HUES48 (cell line): ENCODE data around the gene MSH4.
"Not testable (repeated sequence)": the region's sequence is repeated elsewhere in the genome, so short reads cannot be mapped to it uniquely, and the experiment has no call there.

Experiments
- H3K27ac ChIP-seq: one replicate; pipeline ENCODE4 v1.7.0; 2013; ENCODE audit warnings: low read depth, low read length, inconsistent platforms
- H3K27me3 ChIP-seq: 2 replicates; pipeline ENCODE4 v1.6.1; 2013; ENCODE audit warnings: mild to moderate bottlenecking, low read length; ENCODE audit not compliant: control insufficient read depth, insufficient read depth
- H3K36me3 ChIP-seq: 2 replicates; pipeline ENCODE4 v1.6.1; 2013; ENCODE audit warnings: low read length; ENCODE audit not compliant: control insufficient read depth, insufficient read depth
- H3K4me1 ChIP-seq: 2 replicates; pipeline ENCODE4 v1.6.1; 2013; ENCODE audit warnings: mild to moderate bottlenecking, low read length; ENCODE audit not compliant: control insufficient read depth, insufficient read depth
- H3K4me3 ChIP-seq: 2 replicates; pipeline ENCODE4 v1.5.1; 2013; ENCODE audit warnings: mild to moderate bottlenecking, low read depth, low read length
- H3K9ac ChIP-seq: 2 replicates; pipeline ENCODE4 v1.6.1; 2013; ENCODE audit warnings: mild to moderate bottlenecking, low read depth, low read length, moderate library complexity
- H3K9me3 ChIP-seq: 2 replicates; pipeline ENCODE4 v1.6.1; 2013; ENCODE audit warnings: low read length; ENCODE audit not compliant: control insufficient read depth, insufficient read depth

MSH4 gene

DNA sequence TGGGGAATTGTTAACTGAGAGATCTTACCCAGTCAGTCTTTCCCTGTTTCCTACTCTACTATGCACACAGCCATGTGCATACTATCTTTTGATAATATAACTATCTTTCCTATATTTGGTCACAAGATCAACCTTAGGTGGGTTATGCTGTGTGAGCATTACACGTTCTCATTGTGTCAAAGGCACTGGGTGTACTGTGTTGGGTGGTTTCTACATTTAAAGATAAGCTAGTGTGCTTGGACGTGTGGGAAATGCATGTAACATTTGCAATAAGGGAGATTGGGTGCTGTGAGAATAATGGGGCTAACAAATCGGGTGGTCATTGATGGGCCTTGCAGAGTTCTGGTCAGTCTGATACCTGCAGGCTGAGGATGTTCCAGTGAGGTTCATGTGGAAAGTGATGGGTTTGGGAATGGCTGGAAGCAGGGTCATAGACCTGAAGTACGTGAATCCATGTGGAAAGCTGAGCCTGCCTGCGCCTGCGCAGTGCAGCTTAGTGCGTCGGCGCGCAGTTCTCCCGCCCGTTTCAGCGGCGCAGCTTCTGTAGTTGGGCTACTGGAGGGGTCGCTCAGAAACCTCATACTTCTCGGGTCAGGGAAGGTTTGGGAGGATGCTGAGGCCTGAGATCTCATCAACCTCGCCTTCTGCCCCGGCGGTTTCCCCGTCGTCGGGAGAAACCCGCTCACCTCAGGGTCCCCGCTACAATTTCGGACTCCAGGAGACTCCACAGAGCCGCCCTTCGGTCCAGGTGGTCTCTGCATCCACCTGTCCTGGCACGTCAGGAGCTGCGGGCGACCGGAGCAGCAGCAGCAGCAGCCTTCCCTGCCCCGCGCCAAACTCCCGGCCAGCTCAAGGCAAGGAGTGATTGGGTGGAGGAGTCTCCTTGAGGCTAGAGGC lies at the start of gene MSH4:
Gene MSH4, plus strand, starts transcription at position 507 of the 897 bp plus-strand sequence. Its CDS starts 104 bp downstream, at position 611.
- no peaks in the 10 kb centered on the region for H3K4me1 ChIP-seq
- H3K4me3 ChIP-seq: no peak within 1 kb of the TSS
- H3K9me3 ChIP-seq: no peaks in the 10 kb centered on the region
- peaks cover 68% of the 10 kb centered on the region for H3K36me3 ChIP-seq
- no peaks in the 10 kb centered on the region for H3K27me3 ChIP-seq
- no peak within 1 kb of the TSS for H3K27ac ChIP-seq
- H3K9ac ChIP-seq: no peak within 1 kb of the TSS

DNA sequence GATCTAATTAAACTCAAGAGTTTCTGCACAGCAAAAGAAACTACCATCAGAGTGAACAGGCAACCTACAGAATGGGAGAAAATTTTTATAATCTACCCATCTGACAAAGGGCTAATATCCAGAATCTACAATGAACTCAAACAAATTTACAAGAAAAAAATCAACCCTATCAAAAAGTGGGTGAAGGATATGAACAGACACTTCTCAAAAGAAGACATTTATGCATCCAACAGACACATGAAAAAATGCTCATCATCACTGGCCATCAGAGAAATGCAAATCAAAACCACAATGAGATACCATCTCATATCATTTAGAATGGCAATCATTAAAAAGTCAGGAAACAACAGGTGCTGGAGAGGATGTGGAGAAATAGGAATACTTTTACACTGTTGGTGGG lies 39.5 kb upstream of the MSH4 start:
- H3K36me3 ChIP-seq: peaks cover 31% of the 10 kb centered on the region

DNA sequence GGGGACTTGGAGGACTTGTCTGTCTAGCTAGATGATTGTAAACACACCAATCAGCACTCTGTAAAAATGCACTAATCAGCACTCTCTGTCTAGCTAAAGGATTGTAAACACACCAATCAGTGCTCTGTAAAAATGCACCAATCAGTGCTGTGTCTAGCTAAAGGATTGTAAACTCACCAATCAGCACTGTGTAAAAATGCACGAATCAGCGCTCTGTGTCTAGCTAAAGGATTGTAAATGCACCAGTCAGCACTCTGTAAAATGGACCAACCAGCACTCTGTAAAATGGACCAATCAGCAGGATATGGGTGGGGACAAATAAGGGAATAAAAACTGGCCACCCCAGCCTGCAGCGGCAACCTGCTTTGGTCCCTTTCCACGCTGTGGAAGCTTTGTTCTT lies 38.1 kb upstream of the MSH4 start:
- not testable (repeated sequence) for H3K4me1 ChIP-seq, H3K9ac ChIP-seq, H3K27me3 ChIP-seq, H3K27ac ChIP-seq, H3K4me3 ChIP-seq
- Histone ChIP-seq H3K9me3 (peaks cover 15% of the 10 kb centered on the region), H3K36me3 (peaks cover 18% of the 10 kb centered on the region)

More for the DNA sequence above, 39.5 kb upstream of the MSH4 start:
- H3K9ac ChIP-seq, H3K27me3 ChIP-seq, H3K4me3 ChIP-seq, H3K27ac ChIP-seq, H3K4me1 ChIP-seq: not testable (repeated sequence)
- H3K9me3 ChIP-seq: peaks cover 15% of the 10 kb centered on the region

DNA sequence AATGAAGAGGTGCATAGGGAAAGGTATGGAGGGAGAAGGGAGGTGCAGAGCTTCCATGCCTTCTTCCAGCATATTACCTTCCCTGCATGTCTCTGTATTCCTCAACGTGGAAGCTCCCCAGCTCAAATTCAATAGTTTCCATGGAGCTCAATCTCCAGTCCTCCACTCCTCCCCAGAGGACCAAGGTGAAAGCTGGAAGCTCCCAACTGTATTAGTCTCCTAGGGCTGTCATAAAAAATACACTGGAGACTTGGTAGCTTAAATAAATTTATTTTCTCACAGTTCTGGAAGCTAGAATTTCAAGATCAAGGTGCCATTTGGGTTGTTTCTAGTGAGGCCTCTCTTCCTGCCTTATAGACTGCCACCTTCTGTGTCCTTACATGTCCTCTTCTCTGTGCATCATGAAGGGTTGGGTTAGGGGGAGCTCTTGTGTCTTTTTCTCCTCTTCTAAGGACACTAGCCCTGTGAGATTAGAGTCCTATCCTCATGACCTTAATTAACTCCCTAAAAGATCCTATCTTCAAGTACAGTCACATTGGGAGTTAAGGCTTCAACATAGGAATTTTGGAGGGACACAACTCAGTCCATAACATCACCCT lies 32.5 kb upstream of the MSH4 start:
- Histone ChIP-seq H3K4me3 (no peak overlapping the region), H3K9me3 (no peaks in the 10 kb centered on the region), H3K27ac (no peak overlapping the region), H3K4me1 (0 out of 2 replicates have a peak, but pooled peaks cover 3% of the 10 kb centered on the region), H3K36me3 (peaks cover 5% of the 10 kb centered on the region; the same call in 1 of the 2 replicates), H3K9ac (no peak overlapping the region), H3K27me3 (no peaks in the 10 kb centered on the region)

DNA sequence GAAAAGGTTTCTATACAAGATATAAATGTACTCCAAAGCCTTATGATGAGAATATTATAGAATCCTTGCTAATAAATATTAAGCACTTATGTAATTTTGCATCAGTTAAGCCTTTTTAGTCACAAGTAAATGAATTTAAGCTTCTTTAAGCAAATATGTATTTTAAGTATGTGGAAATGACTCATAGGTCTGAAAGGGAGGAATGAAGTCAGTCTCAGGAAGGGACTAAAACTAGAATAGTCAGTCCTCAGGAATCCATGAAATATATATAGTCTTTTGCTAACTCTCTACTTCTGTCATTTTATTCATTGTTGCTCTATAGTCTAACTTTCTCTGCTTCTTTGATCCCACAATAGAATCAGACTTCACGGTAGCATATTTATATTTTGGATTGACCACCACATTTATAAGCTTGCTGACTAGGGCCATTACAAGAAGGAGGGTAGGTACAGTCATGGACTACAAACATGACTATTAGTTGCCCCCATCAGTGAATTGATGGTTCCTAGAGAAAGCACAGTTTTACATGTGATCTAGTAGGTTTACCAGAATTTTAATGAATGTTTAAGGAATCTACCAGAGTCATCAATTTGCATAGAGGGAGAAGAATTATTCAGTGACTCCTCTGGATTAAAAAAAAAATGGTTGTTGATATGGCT lies 30.9 kb upstream of the MSH4 start:
- no peaks in the 10 kb centered on the region for H3K27me3 ChIP-seq
- no peak overlapping the region for H3K9ac ChIP-seq
- H3K4me3 ChIP-seq: no peak overlapping the region
- peaks cover 5% of the 10 kb centered on the region; the same call in 1 of the 2 replicates for H3K36me3 ChIP-seq
- no peaks in the 10 kb centered on the region for H3K9me3 ChIP-seq
- peaks cover 7% of the 10 kb centered on the region; the same call in 1 of the 2 replicates for H3K4me1 ChIP-seq
- no peak overlapping the region for H3K27ac ChIP-seq

DNA sequence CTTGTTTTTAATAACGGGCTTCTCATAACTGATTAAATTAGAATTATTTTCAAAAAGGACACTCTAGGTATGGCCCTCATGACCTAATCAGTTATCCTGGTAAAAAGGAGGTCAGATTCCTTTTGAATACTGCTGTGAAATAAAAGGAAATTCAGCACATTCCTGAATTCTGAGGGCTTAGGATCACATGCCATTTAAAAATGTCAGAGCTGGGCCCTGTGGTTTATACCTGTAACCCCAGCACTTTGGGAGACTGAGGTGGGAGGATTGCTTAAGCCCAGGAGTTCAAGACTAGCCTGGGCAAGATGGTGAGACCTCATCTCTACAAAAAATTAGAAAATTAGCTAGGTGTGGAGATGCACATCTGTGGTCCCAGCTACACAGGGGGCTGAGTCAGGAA lies 28.7 kb upstream of the MSH4 start:
- Histone ChIP-seq H3K9me3 (no peaks in the 10 kb centered on the region), H3K4me1 (peaks cover 16% of the 10 kb centered on the region), H3K27ac (no peak overlapping the region), H3K27me3 (no peaks in the 10 kb centered on the region), H3K4me3 (no peak overlapping the region), H3K36me3 (peaks cover 3% of the 10 kb centered on the region; the same call in 1 of the 2 replicates), H3K9ac (no peak overlapping the region)

DNA sequence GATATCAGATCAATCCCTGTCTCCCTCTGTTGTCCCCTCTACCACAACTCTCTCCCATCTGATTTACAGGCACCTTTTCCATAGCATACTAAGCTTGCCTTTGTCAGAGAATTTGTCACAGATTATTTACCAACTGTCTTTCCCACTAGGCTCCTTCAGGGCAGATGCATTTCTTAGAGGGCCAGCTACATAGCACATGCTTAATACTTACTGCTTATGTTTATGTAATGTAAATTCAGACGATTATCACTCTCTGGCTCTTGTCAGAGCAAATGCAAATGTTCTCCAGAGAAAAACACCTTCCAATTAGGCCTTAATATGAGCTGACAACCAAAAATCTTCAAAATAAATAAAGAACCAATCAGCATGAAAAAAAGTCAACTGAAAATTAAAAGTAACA lies 25.9 kb upstream of the MSH4 start:
- H3K9ac ChIP-seq: no peak overlapping the region
- no peak overlapping the region for H3K27ac ChIP-seq
- no peaks in the 10 kb centered on the region for H3K36me3 ChIP-seq
- H3K9me3 ChIP-seq: no peaks in the 10 kb centered on the region
- peaks cover 16% of the 10 kb centered on the region for H3K4me1 ChIP-seq
- no peaks in the 10 kb centered on the region for H3K27me3 ChIP-seq
- no peak overlapping the region for H3K4me3 ChIP-seq

DNA sequence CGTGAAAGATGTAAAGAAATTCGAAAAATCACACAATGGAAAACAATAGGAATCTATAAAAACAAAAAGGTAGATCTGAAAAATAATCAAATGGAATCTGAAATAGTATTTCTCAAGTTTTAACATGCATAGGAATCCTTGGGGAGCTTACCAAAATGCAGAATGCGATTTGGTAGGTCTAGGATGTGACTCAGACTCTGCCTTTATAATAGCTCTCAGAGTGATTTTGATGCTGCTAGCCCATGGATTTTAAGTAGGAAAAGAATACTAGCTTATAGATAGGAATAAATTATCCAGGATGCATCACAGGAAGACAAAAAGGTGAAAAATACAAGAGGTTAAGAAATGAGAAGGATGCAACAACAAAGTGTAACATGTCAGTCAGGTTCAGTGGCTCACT lies 24.7 kb upstream of the MSH4 start:
- Histone ChIP-seq H3K9ac (no peak overlapping the region), H3K27ac (no peak overlapping the region), H3K4me3 (no peak overlapping the region), H3K36me3 (no peaks in the 10 kb centered on the region), H3K9me3 (no peaks in the 10 kb centered on the region; the same call in 1 of the 2 replicates), H3K4me1 (peaks cover 16% of the 10 kb centered on the region), H3K27me3 (no peaks in the 10 kb centered on the region)

DNA sequence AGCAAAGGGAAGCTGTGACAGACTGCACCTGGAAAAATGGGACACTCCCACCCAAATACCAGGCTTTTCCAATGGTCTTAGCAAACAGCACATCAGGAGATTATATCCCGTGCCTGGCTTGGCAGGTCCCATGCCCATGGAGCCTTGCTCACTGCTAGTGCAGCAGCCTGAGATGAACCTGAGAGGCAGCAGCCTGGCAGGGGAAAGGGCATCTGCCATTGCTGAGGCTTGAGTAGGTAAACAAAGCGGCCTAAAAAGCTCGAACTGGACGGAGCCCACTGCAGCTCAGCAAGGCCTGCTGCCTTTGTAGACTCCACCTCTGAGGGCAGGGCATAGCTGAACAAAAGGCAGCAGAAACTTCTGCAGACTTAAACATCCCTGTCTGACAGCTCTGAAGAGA lies 18.9 kb upstream of the MSH4 start:
- not testable (repeated sequence) for H3K9ac ChIP-seq, H3K9me3 ChIP-seq, H3K27ac ChIP-seq, H3K4me3 ChIP-seq, H3K36me3 ChIP-seq, H3K4me1 ChIP-seq, H3K27me3 ChIP-seq

DNA sequence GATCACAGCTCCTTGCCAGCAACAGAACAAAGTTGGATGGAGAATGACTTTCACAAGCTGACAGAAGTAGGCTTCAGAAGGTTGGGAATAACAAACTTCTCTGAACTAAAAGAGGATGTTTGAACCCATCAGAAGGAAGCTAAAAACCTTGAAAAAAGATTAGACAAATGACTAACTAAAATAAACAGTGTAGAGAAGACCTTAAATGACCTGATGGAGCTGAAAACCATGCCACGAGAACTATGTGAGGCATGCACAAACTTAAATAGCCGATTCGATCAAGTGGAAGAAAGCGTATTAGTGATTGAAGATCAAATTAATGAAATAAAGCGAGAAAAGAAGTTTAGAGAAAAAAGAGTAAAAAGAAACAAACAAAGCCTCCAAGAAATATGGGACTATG lies 18.0 kb upstream of the MSH4 start:
- H3K27ac ChIP-seq, H3K27me3 ChIP-seq, H3K4me1 ChIP-seq, H3K9ac ChIP-seq, H3K4me3 ChIP-seq, H3K9me3 ChIP-seq, H3K36me3 ChIP-seq: not testable (repeated sequence)

DNA sequence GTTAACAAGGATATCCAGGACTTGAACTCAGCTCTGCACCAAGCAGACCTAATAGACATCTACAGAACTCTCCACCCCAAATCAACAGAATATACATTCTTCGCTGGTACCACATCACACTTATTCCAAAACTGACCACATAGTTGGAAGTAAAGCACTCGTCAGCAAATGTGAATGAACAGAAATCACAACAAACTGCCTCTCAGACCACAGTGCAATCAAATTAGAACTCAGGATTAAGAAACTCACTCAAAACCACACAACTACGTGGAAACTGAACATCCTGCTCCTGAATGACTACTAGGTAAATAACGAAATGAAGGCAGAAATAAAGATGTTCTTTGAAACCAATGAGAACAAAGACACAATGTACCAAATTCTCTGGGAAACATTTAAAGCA lies 16.5 kb upstream of the MSH4 start:
- H3K4me3 ChIP-seq, H3K27me3 ChIP-seq, H3K4me1 ChIP-seq, H3K9me3 ChIP-seq, H3K36me3 ChIP-seq, H3K9ac ChIP-seq, H3K27ac ChIP-seq: not testable (repeated sequence)
